Measurements from ENCODE around the gene FAU. TPM values are rescaled to one million over a fixed set of nuclear protein-coding genes. Genes with fewer than 3 reads are reported as not detected.

FAU gene
- total RNA-seq, 4 donors from 2014 or later: 161 to 5,220 (median 1,903) TPM

DNA sequence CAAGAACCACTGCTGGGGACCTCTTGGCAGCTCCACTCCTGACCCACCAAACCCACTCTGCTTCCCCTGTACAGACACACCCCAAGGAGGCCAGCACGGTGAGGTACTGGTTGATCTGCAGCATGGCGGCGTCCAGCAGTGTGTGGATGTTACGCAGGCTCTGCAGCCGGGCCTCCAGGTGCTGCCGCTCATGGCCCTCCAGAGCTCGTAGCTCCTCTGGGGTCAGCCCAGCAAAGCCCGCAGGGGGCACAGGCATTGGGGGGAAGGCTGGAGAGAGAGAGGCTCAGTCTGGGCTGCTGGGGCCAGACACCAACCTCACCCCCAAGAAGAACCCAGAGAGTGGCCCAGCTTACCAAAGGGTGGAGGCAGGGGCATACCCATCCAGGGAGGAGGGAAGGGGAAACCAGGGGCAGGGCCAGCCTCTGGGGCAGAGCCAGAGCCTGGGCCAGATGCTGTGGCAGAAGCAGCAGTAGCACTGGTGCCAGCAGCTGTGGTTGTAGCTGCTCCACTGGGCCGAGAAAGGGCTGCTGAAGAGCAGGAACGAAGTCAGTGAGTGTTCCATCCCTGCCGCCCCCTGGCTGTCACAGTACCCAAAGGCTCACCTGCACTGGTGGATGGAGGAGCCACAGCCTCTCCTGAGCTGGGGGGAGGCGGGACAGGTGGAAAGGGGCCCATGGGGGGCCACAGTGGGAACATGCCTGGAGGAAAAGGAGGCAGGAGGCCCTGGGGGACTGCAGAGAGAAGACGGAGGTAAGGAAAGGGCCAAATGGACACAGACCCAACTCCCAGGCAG, 7.9 kb upstream of the FAU start:
- Histone ChIP-seq H3K9me3 (no peaks in the 10 kb centered on the region), H3K4me3 (no peak overlapping the region), H3K4me1 (peaks cover 0 to 8% of the 10 kb centered on the region in 2 donors), H3K27me3 (no peaks in the 10 kb centered on the region), H3K36me3 (no peaks in the 10 kb centered on the region), H3K27ac (no peak overlapping the region)
- no peak for TF ChIP-seq POLR2A (IDR thresholded peaks at IDR 0.05)
- TF ChIP-seq, protein P1, sequence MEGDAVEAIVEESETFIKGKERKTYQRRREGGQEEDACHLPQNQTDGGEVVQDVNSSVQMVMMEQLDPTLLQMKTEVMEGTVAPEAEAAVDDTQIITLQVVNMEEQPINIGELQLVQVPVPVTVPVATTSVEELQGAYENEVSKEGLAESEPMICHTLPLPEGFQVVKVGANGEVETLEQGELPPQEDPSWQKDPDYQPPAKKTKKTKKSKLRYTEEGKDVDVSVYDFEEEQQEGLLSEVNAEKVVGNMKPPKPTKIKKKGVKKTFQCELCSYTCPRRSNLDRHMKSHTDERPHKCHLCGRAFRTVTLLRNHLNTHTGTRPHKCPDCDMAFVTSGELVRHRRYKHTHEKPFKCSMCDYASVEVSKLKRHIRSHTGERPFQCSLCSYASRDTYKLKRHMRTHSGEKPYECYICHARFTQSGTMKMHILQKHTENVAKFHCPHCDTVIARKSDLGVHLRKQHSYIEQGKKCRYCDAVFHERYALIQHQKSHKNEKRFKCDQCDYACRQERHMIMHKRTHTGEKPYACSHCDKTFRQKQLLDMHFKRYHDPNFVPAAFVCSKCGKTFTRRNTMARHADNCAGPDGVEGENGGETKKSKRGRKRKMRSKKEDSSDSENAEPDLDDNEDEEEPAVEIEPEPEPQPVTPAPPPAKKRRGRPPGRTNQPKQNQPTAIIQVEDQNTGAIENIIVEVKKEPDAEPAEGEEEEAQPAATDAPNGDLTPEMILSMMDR (IDR thresholded peaks at IDR 0.05): no peak
- intact Hi-C loops (cut with DNase I; ENCODE audit: low total_unique reads): no loop called here
- no peak for DNase-seq

DNA sequence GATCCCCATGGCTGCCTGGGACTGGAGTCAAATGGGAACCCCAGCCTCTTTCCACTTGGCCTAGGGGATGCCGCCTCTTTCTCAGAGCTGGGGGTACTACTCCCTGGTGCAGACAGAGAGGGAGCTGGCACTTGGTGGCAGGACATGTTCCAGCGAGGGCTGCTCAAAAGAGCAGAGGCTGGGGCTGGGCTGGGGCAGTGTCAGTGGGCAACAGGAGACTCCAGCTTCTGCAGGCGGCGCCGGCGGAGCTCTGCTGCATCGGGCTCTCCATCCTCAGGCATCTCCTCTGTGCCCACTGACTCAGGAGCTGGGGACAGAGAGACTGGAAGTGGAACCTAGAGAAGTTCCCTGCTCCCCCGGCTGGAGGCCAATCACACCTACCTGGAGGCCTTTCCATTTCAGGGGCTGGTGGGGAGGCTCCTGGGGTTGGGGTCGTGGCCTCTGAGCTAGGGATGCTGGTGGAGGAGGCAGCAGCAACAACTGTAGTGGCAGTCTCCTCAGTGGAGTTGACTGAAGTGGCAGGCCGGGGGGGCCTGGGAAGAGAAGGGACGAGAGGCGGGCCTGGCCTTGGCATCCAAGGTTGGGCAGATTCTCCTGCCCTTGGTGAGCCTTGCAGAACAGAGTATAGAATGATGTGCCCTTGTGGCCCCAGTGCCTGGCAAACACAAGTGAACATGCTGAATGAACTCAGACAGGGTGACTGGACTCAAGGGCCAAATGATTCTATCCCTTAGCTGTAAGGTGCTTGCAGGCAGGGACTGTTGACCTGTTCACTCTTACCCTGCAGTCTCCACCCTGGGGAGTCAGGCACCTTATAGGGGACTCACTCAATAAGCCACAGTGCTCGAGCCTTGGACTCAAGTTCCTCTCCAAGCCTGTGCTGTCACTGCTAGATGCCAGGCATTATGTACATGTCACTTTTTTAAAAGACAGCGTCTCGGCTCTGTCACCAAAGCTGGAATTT, 6.5 kb upstream of the FAU start:
- Histone ChIP-seq H3K36me3 (no peaks in the 10 kb centered on the region), H3K4me3 (no peak overlapping the region), H3K4me1 (peaks cover 0 to 4% of the 10 kb centered on the region in 2 donors), H3K27ac (no peak overlapping the region), H3K9me3 (no peaks in the 10 kb centered on the region), H3K27me3 (no peaks in the 10 kb centered on the region)
- TF ChIP-seq, protein P1 (IDR thresholded peaks at IDR 0.05): no peak
- no peak for TF ChIP-seq POLR2A (IDR thresholded peaks at IDR 0.05)
- intact Hi-C loops (cut with DNase I; ENCODE audit: low total_unique reads): no loop called here
- DNase-seq: no peak

GRCh38 chr11:65127473-65128181, 5.7 kb upstream of the FAU start:
- no peaks in the 10 kb centered on the region for H3K36me3 ChIP-seq
- no peaks in the 10 kb centered on the region for H3K27me3 ChIP-seq
- no peak overlapping the region for H3K4me3 ChIP-seq
- DNase-seq: no peak
- no peak overlapping the region for H3K27ac ChIP-seq
- H3K4me1 ChIP-seq: no peaks in the 10 kb centered on the region
- H3K9me3 ChIP-seq: no peaks in the 10 kb centered on the region
- TF ChIP-seq, protein P1 (IDR thresholded peaks at IDR 0.05): no peak
- intact Hi-C loops (cut with DNase I; ENCODE audit: low total_unique reads): no loop called here

DNA sequence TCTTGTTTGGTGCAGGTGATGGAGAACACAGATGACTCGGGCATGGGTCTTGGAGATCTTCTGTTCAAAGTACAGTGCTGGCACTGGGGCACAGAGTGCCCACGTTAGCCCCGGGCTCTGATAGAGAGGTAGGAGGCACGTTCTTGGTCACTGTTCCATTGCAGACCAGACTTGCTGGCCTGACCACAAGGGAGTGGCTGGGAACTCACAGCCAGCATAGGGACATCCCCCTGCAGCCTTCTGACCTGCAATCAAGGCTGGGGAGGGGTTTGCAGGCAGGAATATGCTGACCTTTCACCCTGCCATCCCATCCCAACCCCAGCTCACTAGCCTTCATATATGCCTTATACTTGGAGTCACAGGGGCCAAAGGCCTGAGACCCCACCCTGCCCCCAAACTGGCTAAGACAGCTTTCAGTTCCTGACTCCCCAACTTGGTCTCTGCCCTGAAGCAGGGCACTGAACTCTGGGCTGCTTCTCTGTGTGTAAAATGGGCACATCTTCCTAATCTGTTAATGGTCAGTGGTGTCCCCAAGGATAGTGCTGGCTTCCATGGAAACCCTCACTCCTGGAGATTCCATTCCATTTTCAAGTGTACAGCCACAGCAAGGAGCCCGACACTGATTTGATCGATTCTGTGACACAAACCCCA, 4.8 kb upstream of the FAU start:
- H3K9me3 ChIP-seq: no peaks in the 10 kb centered on the region
- H3K27me3 ChIP-seq: no peaks in the 10 kb centered on the region
- H3K4me3 ChIP-seq: no peak overlapping the region
- H3K4me1 ChIP-seq: no peaks in the 10 kb centered on the region
- no peaks in the 10 kb centered on the region for H3K36me3 ChIP-seq
- no peak for TF ChIP-seq POLR2A (IDR thresholded peaks at IDR 0.05)
- DNase-seq: no peak
- H3K27ac ChIP-seq: no peak overlapping the region
- intact Hi-C loops (cut with DNase I; ENCODE audit: low total_unique reads): no loop called here

Data from uterus (tissue), 4 donors.